DND-41 (cell line): ENCODE data around the gene NRG3.

Experiments used
- ATAC-seq: fragments of 200-7000 bp; cut with Tn5 transposase; 3 replicates; pipeline ENCODE4 v1.9.1; 2021; ENCODE audit warnings: low read depth; ENCODE audit not compliant: insufficient read depth
- DNase-seq: peaks from one replicate; pipeline ENCODE4 v3.0.0-alpha.2; 2020
- H2AFZ ChIP-seq: 2 replicates; pipeline ENCODE4 v1.6.0; 2012; ENCODE audit warnings: low read depth, low read length
- H3K27ac ChIP-seq: 2 replicates; pipeline ENCODE4 v1.5.1; 2012; ENCODE audit warnings: low read length, inconsistent platforms
- H3K27me3 ChIP-seq: fragments of 200-600 bp; sonication (generic); 2 replicates; pipeline ENCODE4 v1.6.0; 2012; ENCODE audit warnings: low read length, mild to moderate bottlenecking, inconsistent platforms; ENCODE audit not compliant: insufficient read depth, poor library complexity
- H3K36me3 ChIP-seq: 2 replicates; pipeline ENCODE4 v1.5.1; 2012; ENCODE audit warnings: low read length, inconsistent platforms; ENCODE audit not compliant: insufficient read depth
- H3K4me1 ChIP-seq: 2 replicates; pipeline ENCODE4 v1.5.1; 2012; ENCODE audit warnings: mild to moderate bottlenecking, low read length; ENCODE audit not compliant: insufficient read depth
- H3K4me2 ChIP-seq: 2 replicates; pipeline ENCODE4 v1.6.0; 2012; ENCODE audit warnings: mild to moderate bottlenecking, moderate library complexity, low read length, inconsistent platforms; ENCODE audit not compliant: insufficient read depth
- H3K4me3 ChIP-seq, 2 experiments: fragments of 200-600 bp in 1 of 2; shearing (Covaris generic) in 1 of 2; 2 replicates each; pipeline ENCODE4 v1.5.1; 2012 to 2016; ENCODE audit warnings: inconsistent platforms in 2 of 2, low read length in 2 of 2, mild to moderate bottlenecking in 2 of 2, low read depth in 1 of 2, moderate library complexity in 1 of 2
- H3K79me2 ChIP-seq: 2 replicates; pipeline ENCODE4 v1.6.0; 2012; ENCODE audit warnings: low read length, inconsistent platforms; ENCODE audit not compliant: insufficient read depth
- H3K9ac ChIP-seq: 2 replicates; pipeline ENCODE4 v1.6.0; 2012; ENCODE audit warnings: low read depth, mild to moderate bottlenecking, inconsistent platforms, low read length, moderate library complexity
- H3K9me3 ChIP-seq: 2 replicates; pipeline ENCODE4 v1.5.1; 2012; ENCODE audit warnings: low read length, moderate library complexity, mild to moderate bottlenecking, inconsistent platforms; ENCODE audit not compliant: insufficient read depth, severe bottlenecking
- H4K20me1 ChIP-seq: 2 replicates; pipeline ENCODE4 v1.6.0; 2012; ENCODE audit warnings: low read length; ENCODE audit not compliant: insufficient read depth
- EZH2 ChIP-seq: IDR thresholded peaks from 3 replicates; pipeline ENCODE4 v1.6.1; 2012; ENCODE audit warnings: borderline replicate concordance, low read depth, mild to moderate bottlenecking, moderate library complexity, low read length, inconsistent platforms; ENCODE audit not compliant: severe bottlenecking
- TF ChIP-seq, protein P1 (sequence below): IDR thresholded peaks from 2 replicates; pipeline ENCODE4 v1.5.1; 2012; ENCODE audit warnings: borderline replicate concordance, low read length, moderate library complexity, mild to moderate bottlenecking; ENCODE audit not compliant: poor library complexity, severe bottlenecking; ENCODE audit errors: extremely low read depth

NRG3 gene

GRCh38 chr10:82737549-82737948 lies 862.6 kb downstream of the NRG3 start:
- H3K9me3 ChIP-seq, result no peaks in the 10 kb centered on the region
- no peaks in the 10 kb centered on the region for H3K36me3 ChIP-seq
- TF ChIP-seq EZH2, result no peak
- TF ChIP-seq, protein P1, sequence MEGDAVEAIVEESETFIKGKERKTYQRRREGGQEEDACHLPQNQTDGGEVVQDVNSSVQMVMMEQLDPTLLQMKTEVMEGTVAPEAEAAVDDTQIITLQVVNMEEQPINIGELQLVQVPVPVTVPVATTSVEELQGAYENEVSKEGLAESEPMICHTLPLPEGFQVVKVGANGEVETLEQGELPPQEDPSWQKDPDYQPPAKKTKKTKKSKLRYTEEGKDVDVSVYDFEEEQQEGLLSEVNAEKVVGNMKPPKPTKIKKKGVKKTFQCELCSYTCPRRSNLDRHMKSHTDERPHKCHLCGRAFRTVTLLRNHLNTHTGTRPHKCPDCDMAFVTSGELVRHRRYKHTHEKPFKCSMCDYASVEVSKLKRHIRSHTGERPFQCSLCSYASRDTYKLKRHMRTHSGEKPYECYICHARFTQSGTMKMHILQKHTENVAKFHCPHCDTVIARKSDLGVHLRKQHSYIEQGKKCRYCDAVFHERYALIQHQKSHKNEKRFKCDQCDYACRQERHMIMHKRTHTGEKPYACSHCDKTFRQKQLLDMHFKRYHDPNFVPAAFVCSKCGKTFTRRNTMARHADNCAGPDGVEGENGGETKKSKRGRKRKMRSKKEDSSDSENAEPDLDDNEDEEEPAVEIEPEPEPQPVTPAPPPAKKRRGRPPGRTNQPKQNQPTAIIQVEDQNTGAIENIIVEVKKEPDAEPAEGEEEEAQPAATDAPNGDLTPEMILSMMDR, result no peak
- H3K4me1 ChIP-seq, result no peaks in the 10 kb centered on the region
- H3K4me3 ChIP-seq, result no peak overlapping the region
- no peaks in the 10 kb centered on the region for H3K79me2 ChIP-seq
- H3K9ac ChIP-seq, result no peak overlapping the region
- H4K20me1 ChIP-seq, result no peaks in the 10 kb centered on the region
- H2AFZ ChIP-seq, result no peak overlapping the region
- no peak overlapping the region for H3K4me2 ChIP-seq
- ATAC-seq (no peak), DNase-seq (no peak)
- no peaks in the 10 kb centered on the region for H3K27me3 ChIP-seq
- no peak overlapping the region for H3K27ac ChIP-seq

- Histone ChIP-seq H4K20me1 (no peaks in the 10 kb centered on the region), H3K27me3 (no peaks in the 10 kb centered on the region), H3K4me1 (no peaks in the 10 kb centered on the region), H2AFZ (no peak overlapping the region), H3K79me2 (no peaks in the 10 kb centered on the region), H3K4me2 (no peak overlapping the region), H3K4me3 (no peak overlapping the region), H3K27ac (no peak overlapping the region), H3K36me3 (no peaks in the 10 kb centered on the region), H3K9ac (no peak overlapping the region), H3K9me3 (no peaks in the 10 kb centered on the region)
- DNase-seq (no peak), ATAC-seq (no peak)
- no peak for TF ChIP-seq EZH2
- TF ChIP-seq, protein P1, result no peak
These were observed 863.6 kb downstream of the NRG3 start for GRCh38 chr10:82738592-82738991.

DNA sequence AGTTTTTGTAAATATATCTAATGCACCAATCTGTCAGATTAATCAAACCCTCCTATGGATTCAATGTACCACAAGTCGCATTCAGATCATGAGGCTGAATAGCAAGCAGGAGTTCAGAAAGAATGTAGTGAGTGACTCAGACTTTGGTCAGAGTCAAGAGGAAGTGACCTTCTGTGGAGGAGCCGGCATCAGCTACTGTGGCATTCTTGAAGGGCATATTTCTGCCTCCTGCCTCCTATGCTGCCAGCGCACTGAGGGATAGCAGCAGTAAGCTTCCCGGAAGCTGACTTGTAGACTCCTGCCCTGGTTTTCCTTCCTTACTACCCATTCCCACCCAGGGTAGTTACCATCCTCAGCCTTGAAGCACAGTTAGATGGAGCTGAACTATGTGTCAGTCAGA lies 867.5 kb downstream of the NRG3 start:
- Histone ChIP-seq H3K4me3 (no peak overlapping the region), H4K20me1 (no peaks in the 10 kb centered on the region), H2AFZ (no peak overlapping the region), H3K9ac (no peak overlapping the region), H3K27me3 (no peaks in the 10 kb centered on the region), H3K27ac (no peak overlapping the region), H3K4me2 (no peak overlapping the region), H3K79me2 (no peaks in the 10 kb centered on the region), H3K4me1 (no peaks in the 10 kb centered on the region), H3K36me3 (no peaks in the 10 kb centered on the region), H3K9me3 (no peaks in the 10 kb centered on the region)
- no peak for TF ChIP-seq EZH2
- TF ChIP-seq, protein P1, result no peak
- DNase-seq (no peak), ATAC-seq (no peak)

GRCh38 chr10:82742898-82743297 lies 867.9 kb downstream of the NRG3 start:
- H3K9ac ChIP-seq, result no peak overlapping the region
- no peak for DNase-seq
- no peak overlapping the region for H2AFZ ChIP-seq
- H3K4me1 ChIP-seq, result no peaks in the 10 kb centered on the region
- H3K36me3 ChIP-seq, result no peaks in the 10 kb centered on the region
- H4K20me1 ChIP-seq, result no peaks in the 10 kb centered on the region
- no peaks in the 10 kb centered on the region for H3K9me3 ChIP-seq
- TF ChIP-seq EZH2, result no peak
- TF ChIP-seq, protein P1, result no peak
- no peak overlapping the region for H3K4me3 ChIP-seq
- no peak overlapping the region for H3K27ac ChIP-seq
- no peak overlapping the region for H3K4me2 ChIP-seq
- no peak for ATAC-seq
- no peaks in the 10 kb centered on the region for H3K27me3 ChIP-seq
- no peaks in the 10 kb centered on the region for H3K79me2 ChIP-seq
